ENCODE measurements around the gene COL28A1. TPM values are rescaled to one million over a fixed set of nuclear protein-coding genes. Genes with fewer than 3 reads are reported as not detected.

Gene COL28A1
- total and polyA plus RNA-seq, 2 experiments from 2014 or later: 0.31 to 0.70 TPM

DNA sequence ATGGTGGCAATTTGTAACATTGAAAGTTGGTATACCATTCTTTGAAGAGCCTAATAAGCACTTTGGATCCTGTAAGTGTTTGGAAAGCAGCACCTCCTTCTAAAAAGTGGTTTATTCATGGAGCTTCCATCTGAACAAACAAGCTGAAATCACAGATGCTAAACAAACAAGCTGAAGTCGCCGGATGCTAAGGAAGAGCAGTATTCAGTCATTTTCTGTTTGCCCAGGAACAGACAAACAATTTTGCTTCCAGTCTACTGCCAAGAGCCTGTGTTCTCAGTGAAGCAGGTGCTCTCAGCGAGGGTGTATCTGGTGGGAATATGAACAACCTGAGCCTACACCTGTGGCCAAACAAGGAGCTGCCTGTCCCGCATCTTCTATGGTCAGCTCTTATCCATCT lies 6.3 kb downstream of the COL28A1 start:
- no peaks in the 10 kb centered on the region for H3K4me1 Mint-ChIP-seq
- H3K4me3 ChIP-seq: no peak overlapping the region
- H3K9me3 Mint-ChIP-seq: no peaks in the 10 kb centered on the region
- H3K27ac ChIP-seq (ENCODE audit: low read depth): no peak overlapping the region
- H3K4me3 Mint-ChIP-seq: no peak overlapping the region
- H3K79me2 ChIP-seq (replicated peaks; ENCODE audit: insufficient read depth): no peaks in the 10 kb centered on the region
- H3K4me1 ChIP-seq (ENCODE audit: insufficient read depth): no peaks in the 10 kb centered on the region
- no peak overlapping the region for H3K4me2 ChIP-seq
- no peaks in the 10 kb centered on the region for H3F3A ChIP-seq (replicated peaks; ENCODE audit: low read depth)
- 0 out of 2 replicates have a peak overlapping the region, but pooled peaks have one; percentile 1 for H2AFZ ChIP-seq
- no peak overlapping the region for H3K27ac Mint-ChIP-seq
- DNase-seq (ENCODE audit: low spot score) (no peak), ATAC-seq (no peak)
- H3K27me3 ChIP-seq (ENCODE audit: insufficient read depth): no peaks in the 10 kb centered on the region
- no peaks in the 10 kb centered on the region for H3K9me2 ChIP-seq (ENCODE audit: insufficient read depth)
- H3K27me3 Mint-ChIP-seq (ENCODE audit: insufficient read depth, low read depth, poor library complexity): peaks cover 3% of the 10 kb centered on the region
- no peaks in the 10 kb centered on the region for H4K20me1 ChIP-seq (replicated peaks; ENCODE audit: insufficient read depth)
- H3K36me3 Mint-ChIP-seq (ENCODE audit: low read depth): no peaks in the 10 kb centered on the region
- TF ChIP-seq, protein P1, sequence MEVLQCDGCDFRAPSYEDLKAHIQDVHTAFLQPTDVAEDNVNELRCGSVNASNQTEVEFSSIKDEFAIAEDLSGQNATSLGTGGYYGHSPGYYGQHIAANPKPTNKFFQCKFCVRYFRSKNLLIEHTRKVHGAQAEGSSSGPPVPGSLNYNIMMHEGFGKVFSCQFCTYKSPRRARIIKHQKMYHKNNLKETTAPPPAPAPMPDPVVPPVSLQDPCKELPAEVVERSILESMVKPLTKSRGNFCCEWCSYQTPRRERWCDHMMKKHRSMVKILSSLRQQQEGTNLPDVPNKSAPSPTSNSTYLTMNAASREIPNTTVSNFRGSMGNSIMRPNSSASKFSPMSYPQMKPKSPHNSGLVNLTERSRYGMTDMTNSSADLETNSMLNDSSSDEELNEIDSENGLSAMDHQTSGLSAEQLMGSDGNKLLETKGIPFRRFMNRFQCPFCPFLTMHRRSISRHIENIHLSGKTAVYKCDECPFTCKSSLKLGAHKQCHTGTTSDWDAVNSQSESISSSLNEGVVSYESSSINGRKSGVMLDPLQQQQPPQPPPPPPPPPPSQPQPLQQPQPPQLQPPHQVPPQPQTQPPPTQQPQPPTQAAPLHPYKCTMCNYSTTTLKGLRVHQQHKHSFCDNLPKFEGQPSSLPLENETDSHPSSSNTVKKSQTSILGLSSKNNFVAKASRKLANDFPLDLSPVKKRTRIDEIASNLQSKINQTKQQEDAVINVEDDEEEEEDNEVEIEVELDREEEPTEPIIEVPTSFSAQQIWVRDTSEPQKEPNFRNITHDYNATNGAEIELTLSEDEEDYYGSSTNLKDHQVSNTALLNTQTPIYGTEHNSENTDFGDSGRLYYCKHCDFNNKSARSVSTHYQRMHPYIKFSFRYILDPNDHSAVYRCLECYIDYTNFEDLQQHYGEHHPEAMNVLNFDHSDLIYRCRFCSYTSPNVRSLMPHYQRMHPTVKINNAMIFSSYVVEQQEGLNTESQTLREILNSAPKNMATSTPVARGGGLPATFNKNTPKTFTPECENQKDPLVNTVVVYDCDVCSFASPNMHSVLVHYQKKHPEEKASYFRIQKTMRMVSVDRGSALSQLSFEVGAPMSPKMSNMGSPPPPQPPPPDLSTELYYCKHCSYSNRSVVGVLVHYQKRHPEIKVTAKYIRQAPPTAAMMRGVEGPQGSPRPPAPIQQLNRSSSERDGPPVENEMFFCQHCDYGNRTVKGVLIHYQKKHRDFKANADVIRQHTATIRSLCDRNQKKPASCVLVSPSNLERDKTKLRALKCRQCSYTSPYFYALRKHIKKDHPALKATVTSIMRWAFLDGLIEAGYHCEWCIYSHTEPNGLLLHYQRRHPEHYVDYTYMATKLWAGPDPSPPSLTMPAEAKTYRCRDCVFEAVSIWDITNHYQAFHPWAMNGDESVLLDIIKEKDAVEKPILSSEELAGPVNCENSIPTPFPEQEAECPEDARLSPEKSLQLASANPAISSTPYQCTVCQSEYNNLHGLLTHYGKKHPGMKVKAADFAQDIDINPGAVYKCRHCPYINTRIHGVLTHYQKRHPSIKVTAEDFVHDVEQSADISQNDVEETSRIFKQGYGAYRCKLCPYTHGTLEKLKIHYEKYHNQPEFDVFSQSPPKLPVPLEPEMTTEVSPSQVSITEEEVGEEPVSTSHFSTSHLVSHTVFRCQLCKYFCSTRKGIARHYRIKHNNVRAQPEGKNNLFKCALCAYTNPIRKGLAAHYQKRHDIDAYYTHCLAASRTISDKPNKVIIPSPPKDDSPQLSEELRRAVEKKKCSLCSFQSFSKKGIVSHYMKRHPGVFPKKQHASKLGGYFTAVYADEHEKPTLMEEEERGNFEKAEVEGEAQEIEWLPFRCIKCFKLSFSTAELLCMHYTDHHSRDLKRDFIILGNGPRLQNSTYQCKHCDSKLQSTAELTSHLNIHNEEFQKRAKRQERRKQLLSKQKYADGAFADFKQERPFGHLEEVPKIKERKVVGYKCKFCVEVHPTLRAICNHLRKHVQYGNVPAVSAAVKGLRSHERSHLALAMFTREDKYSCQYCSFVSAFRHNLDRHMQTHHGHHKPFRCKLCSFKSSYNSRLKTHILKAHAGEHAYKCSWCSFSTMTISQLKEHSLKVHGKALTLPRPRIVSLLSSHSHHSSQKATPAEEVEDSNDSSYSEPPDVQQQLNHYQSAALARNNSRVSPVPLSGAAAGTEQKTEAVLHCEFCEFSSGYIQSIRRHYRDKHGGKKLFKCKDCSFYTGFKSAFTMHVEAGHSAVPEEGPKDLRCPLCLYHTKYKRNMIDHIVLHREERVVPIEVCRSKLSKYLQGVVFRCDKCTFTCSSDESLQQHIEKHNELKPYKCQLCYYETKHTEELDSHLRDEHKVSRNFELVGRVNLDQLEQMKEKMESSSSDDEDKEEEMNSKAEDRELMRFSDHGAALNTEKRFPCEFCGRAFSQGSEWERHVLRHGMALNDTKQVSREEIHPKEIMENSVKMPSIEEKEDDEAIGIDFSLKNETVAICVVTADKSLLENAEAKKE (CRISPR knock-in tag; IDR thresholded peaks at IDR 0.05): no peak
- TF ChIP-seq, protein P2, sequence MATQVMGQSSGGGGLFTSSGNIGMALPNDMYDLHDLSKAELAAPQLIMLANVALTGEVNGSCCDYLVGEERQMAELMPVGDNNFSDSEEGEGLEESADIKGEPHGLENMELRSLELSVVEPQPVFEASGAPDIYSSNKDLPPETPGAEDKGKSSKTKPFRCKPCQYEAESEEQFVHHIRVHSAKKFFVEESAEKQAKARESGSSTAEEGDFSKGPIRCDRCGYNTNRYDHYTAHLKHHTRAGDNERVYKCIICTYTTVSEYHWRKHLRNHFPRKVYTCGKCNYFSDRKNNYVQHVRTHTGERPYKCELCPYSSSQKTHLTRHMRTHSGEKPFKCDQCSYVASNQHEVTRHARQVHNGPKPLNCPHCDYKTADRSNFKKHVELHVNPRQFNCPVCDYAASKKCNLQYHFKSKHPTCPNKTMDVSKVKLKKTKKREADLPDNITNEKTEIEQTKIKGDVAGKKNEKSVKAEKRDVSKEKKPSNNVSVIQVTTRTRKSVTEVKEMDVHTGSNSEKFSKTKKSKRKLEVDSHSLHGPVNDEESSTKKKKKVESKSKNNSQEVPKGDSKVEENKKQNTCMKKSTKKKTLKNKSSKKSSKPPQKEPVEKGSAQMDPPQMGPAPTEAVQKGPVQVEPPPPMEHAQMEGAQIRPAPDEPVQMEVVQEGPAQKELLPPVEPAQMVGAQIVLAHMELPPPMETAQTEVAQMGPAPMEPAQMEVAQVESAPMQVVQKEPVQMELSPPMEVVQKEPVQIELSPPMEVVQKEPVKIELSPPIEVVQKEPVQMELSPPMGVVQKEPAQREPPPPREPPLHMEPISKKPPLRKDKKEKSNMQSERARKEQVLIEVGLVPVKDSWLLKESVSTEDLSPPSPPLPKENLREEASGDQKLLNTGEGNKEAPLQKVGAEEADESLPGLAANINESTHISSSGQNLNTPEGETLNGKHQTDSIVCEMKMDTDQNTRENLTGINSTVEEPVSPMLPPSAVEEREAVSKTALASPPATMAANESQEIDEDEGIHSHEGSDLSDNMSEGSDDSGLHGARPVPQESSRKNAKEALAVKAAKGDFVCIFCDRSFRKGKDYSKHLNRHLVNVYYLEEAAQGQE (IDR thresholded peaks at IDR 0.05; ENCODE audit: unreplicated experiment): no peak
- TF ChIP-seq POLR2AphosphoS5 (IDR thresholded peaks at IDR 0.05; ENCODE audit: low read depth) (no peak), STAT1 (IDR thresholded peaks at IDR 0.05; ENCODE audit: unreplicated experiment) (no peak)
- TF ChIP-seq, protein P3, sequence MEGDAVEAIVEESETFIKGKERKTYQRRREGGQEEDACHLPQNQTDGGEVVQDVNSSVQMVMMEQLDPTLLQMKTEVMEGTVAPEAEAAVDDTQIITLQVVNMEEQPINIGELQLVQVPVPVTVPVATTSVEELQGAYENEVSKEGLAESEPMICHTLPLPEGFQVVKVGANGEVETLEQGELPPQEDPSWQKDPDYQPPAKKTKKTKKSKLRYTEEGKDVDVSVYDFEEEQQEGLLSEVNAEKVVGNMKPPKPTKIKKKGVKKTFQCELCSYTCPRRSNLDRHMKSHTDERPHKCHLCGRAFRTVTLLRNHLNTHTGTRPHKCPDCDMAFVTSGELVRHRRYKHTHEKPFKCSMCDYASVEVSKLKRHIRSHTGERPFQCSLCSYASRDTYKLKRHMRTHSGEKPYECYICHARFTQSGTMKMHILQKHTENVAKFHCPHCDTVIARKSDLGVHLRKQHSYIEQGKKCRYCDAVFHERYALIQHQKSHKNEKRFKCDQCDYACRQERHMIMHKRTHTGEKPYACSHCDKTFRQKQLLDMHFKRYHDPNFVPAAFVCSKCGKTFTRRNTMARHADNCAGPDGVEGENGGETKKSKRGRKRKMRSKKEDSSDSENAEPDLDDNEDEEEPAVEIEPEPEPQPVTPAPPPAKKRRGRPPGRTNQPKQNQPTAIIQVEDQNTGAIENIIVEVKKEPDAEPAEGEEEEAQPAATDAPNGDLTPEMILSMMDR (conservative IDR thresholded peaks at IDR 0.05; ENCODE audit: low read depth in 2 of 2): no peak
- H3K36me3 ChIP-seq (ENCODE audit: insufficient read depth): no peaks in the 10 kb centered on the region
